Right lung (tissue), 5 donors: ENCODE results near the gene BARHL2. TPM values are rescaled to one million over a fixed set of nuclear protein-coding genes. Genes with fewer than 3 reads are reported as not detected.

ENCODE experiments used
- DNase-seq, 2 donors: peaks; one replicate each; pipeline ENCODE4 v3.0.0-alpha.2; 2013
- polyA plus RNA-seq, 5 donors: library from polyadenylated mRNA; unstranded; fragments of 120-200 nt; gene quantifications; one replicate each; pipeline versions ENCODE4 v1.2.1 to v1.2.3, GENCODE V29; 2013; ENCODE audit warnings: inconsistent platforms in 1 of 5, low replicate concordance in 1 of 5; ENCODE audit not compliant: insufficient read length in 5 of 5, insufficient read depth in 1 of 5

BARHL2 gene
- polyA plus RNA-seq, 5 donors: not detected

GRCh38 chr1:90724926-90725656 lies 8.0 kb upstream of the BARHL2 start:
- DNase-seq: no peak

DNA sequence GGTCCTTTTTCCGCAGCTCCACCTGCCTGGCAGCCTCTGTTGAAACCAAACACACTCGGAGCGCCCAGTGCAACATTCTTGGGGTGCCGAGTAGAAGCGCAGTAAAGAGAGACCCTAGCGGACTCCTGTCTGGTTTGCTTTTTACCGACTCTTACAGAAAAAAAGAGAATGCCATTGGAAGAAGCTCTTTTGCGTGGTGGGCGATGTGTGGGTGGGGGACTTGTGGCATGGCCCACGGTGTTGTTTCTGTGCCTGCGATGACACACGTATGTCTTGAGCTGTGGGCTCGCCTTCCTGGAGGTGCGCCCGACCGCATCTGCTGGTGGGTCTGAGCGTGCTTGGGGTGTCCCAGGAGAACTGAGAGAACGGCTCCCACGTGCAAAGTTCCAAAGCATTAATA lies 7.3 kb upstream of the BARHL2 start:
- no peak for DNase-seq

DNA sequence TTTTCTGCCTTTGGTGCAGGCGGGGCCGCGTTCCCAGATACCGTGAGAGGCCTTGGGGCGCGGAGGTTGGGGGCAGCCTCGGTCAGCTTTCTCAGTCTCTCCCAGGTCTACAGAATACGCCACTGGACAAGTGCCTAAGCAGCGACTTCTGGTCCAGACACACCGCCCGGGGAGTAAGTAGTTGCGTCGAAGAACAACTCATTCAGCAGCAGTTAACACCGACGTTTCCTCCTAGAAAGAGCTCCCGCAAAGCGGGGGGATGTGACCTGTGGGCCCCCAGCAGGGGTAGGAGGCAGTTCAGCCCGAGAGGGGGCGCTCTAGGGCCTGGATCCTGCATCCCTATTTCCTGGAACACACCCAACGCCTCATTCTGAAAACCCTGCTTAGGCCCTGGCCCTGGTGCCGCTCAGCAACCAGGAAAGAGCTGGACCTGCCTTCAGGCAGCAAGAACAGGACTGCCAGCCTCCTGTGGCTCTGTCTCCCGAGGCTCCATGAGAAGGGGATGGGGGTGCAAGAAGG lies 6.5 kb upstream of the BARHL2 start:
- DNase-seq: no peak

DNA sequence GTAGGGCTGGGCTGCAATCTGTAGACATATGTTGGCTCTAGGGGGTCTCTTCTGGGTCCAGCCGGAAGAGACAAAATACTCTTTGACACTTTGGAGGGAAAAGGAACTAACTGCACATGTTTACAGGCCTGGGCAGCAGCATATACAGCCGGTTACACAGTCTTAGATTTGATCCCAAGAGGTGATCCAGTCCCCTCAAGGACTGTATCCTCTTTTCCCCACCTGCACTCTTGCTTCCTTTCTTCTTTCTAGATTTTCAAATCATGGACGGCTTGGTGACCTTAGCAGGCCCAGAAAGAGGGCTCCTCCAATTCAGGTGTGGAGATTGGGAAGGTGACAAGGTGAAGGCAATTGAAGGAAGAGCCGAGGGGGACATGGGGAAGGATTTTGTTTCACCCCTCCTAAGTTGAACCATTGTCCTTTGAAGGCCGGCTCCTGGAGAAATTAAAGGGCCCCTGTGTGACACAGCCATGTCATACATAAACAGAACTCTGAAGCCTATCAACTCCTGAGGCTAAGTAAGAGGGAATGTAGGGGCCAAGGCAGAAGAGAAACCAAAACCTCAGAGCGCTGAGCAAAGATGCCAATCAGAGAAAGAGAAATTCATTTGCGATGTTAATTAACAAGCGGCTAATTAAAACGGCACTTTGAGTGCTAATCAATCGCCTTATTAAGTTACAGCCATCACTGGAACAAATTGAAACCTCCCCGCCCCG lies 5.9 kb upstream of the BARHL2 start:
- DNase-seq: no peak

DNA sequence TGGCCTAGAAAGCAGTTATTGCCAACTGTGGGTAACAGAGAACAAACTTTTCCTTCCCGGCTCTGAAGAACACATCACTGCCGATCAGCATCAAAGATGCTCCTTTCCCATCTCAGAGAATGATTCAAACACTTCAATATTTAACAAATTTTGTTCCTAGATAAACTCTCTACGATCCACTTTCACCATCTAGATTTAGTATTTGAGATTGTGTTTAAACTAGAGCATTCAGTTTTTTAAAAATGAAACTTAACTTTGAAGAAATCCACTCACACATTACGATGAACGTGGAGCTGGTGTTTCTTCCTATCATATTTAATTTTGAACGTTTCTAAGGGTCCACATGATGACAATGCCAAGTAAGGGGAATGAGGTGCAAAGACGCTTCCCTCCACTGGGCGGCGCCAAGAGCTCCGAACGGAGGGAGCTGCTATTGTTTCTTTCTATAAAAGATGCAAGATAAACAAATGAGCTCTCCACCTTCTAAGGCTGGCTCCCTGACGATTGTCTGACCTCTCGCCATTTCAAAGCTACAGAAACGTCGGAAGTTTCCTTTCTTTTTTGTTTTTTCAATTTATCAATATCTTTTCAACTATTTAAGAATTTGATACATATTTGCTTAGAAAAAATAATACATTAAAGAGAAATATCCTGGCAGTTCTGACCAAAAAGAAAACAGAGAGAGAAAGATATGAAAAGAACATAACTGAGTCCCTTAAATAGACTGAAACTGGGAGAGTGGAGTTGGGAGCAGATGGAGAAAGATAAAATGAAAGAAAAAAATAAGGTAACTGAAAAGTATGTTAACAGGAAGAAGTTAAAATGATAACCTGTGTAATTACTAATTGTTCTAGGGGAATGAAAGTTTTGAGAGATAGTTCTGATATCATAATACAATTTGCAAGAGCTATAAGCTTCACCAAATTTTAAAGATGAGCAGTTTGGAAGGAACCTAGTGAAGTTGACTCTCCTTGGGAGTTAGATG lies 4.4 kb upstream of the BARHL2 start:
- DNase-seq: no peak

DNA sequence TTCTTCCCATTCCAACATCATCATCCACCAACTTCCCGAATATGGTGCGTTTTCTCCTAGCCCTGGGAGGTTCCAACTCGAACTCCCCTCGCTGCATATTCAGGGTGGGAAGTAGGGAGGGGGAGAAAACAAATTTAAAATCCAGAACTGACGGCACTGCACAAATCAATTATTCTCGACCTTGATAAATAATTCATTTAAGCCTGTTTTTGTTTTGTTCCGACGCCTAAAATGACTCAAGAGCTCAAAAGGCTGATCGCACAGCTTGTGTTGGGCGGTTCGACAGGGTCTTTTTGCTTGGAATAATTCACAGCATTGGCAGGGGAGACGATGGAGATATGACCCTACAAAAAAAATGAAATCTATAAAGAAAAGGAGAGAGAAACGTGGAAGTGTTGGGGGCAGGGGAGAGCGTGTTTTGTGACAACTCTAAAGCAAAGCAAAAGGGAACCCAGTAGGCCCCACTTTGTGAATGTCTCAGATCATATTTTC lies 3.1 kb upstream of the BARHL2 start:
- DNase-seq: no peak

DNA sequence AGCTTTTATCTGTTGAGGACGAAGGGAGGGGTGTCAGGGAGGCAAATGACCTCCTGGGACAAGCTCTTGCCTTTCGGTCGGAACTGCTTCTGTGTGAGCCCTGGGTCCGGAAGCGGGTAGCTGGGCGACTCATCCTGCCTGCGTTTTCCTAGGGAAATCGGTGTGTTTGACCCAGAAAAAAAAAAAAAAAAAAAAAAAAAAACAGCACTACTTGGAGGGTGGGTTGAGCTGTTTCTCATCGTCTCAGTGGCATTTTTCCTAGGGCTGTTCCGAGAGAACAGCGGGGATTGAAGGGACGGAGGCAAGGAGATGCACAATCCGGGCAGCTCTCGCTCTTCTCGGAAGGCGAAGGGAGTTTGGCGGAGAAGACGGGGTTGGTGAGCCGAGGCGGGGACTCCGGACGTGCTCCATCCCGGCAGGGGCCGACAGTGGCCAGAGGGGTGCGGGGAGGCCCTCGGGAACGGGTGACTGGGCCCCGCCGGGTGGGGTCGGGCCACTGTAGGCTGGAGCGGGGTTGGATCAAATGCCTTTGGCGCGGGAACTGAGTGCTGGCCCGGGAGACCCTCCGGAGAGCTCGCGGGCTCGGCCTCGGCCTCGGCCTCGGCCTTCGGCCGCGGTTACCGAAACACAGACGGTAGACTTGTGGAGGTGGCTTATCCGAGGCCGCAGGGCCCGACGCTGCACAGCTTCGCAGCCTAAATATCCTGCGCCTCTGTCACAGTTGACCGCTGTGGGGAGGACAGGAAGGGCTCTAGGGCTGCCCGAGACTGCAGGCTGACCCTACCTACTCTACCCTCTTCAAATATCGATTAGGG lies 2.4 kb upstream of the BARHL2 start:
- DNase-seq: no peak

DNA sequence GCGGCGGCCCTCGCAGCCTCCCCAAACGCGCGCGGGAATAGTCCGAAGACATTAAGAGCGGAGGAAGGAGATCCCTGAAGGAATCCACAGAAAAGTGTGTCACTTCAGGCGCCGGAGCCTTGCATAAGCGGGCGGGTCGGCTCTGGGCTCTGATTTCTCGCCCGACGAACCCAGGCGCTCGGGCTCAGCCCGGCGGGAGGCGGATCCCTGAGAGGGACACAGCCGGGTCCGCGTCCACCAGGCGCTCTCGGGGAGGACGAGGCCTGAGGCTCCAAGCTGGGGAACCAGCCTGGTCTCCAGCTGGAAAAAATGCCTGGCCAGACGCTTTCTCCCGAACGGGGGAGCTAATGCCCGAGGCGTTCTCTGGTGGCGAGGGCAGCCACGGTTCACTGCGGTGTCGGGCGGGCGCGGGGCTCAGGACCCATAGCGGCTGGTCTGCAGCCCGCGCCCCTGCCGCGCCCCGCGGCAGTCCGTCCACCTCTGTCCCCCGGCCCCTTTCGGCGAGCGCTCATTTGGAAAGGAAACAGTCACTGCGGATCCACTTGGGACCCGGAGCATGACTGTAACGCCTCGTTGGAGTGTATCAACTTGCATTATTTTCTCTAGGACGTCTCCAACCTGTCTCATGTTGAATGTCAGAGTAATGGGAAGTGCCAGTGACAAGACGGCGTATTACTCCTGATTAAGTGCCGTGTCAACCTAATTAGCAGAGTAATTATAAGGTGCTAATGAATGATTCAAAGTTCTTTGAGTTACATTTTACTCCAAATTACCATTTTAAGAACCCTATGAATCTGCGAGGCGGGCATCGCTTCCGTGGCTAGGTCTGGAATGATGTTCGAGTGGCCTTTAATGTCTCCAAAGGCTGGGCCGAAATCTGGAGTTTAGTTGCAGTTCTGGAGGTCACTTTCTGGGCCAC lies 1.6 kb upstream of the BARHL2 start:
- no peak for DNase-seq

GRCh38 chr1:90717665-90718410 lies 736 bp upstream of the BARHL2 start:
- no peak for DNase-seq

DNA sequence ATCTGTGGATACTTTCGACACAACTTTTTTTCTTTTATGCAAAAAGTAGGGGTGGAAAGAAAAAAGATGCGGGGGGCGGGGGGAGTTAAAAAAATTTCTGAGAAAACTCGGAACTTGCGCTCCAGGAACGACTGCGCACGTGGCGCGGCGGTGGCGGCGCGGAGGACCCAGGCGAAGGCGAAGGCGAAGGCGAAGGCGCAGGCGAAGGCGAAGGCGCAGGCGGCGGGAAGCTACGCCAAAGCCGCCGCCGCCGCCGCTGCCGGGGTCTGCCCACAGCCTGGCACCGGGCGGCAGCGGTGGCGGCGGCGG lies 208 bp upstream of the BARHL2 start:
- DNase-seq: no peak

DNA sequence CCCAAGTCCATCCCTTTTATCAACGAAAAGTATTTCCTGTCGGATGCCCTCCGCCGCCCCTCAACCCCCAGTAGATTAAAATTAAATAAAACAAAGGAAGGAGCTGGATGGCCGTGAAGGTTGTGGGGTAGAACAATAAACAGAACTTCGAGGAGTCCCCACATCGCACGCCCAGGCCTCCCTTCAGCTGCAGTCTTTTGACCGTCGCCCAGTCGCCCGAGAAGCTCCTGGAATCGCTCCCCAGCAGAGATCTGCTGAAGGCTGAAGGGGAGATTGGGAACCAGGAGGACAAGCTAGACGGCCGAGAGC lies 905 bp downstream of the BARHL2 start:
- DNase-seq: no peak

DNA sequence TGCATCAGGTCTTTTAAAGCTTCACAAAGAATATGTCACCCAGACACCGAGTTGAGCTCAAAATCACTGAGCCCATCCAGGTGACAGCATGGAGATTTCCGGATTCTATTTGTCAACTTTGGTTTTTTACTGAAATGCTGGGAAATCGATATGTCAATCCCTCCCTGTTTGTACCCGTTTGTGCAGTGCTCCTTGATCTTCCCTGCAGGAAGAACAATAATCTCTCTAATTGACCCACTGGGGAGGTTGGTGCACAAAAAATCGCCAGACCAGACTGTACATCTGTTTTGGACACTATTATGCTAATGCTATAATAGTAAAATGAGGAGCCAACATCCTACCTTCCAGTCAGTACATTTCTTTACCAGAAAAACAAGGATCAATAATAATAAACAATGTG lies 1.8 kb downstream of the BARHL2 start:
- no peak for DNase-seq

DNA sequence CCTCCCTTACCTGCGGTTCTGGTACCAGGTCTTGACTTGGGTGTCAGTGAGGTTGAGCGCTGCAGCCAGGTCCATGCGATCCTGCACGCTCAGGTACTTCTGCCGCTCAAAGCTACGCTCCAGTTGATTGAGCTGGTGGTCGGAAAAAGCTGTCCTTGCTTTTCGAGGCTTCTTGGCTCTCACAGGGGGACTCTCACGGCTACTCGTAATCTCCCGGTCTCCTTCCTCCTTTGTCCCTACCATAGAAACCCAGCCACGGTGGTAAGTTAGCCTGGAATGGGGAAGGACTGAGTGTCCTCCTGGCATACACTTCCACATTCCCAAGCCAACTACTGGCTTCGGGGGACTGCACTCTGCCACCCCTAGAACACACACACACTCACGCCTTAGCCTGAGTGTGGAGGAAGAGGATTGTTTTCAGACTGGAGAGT lies 2.6 kb downstream of the BARHL2 start:
- DNase-seq: no peak

GRCh38 chr1:90713741-90714509 lies 3.2 kb downstream of the BARHL2 start:
- DNase-seq: no peak

- DNase-seq: no peak
These were observed 4.0 kb downstream of the BARHL2 start for GRCh38 chr1:90712915-90713730.

GRCh38 chr1:90712153-90712856 lies 4.8 kb downstream of the BARHL2 start:
- DNase-seq: no peak

GRCh38 chr1:90711696-90712095 lies 5.4 kb downstream of the BARHL2 start:
- DNase-seq: no peak
